ENCODE data around the gene RTEL1.

Gene RTEL1

GRCh38 chr20:63736893-63737694 lies 79.0 kb downstream of the RTEL1 start:
- TF ChIP-seq CTCF (IDR thresholded peaks at IDR 0.05; ENCODE audit: low read depth, low read length, missing control alignments), result no peak
- no peak for DNase-seq (ENCODE audit: extremely low read depth, low read depth)
- H3K4me3 ChIP-seq (replicated peaks; ENCODE audit: low read depth, low read length), result no peak overlapping the region

- H3K4me3 ChIP-seq (replicated peaks; ENCODE audit: low read depth, low read length), result no peak overlapping the region
- TF ChIP-seq CTCF (IDR thresholded peaks at IDR 0.05; ENCODE audit: low read depth, low read length, missing control alignments), result no peak
- no peak for DNase-seq (ENCODE audit: extremely low read depth, low read depth)
These were observed 79.5 kb downstream of the RTEL1 start for GRCh38 chr20:63737695-63737944.

GRCh38 chr20:63737945-63738686 lies 80.0 kb downstream of the RTEL1 start:
- DNase-seq (ENCODE audit: extremely low read depth, low read depth), result no peak
- TF ChIP-seq CTCF (IDR thresholded peaks at IDR 0.05; ENCODE audit: low read depth, low read length, missing control alignments), result no peak
- H3K4me3 ChIP-seq (replicated peaks; ENCODE audit: low read depth, low read length), result no peak overlapping the region

- no peak for DNase-seq (ENCODE audit: extremely low read depth, low read depth)
- no peak for TF ChIP-seq CTCF (IDR thresholded peaks at IDR 0.05; ENCODE audit: low read depth, low read length, missing control alignments)
- H3K4me3 ChIP-seq (replicated peaks; ENCODE audit: low read depth, low read length), result no peak overlapping the region
These were observed 80.6 kb downstream of the RTEL1 start for GRCh38 chr20:63738687-63739129.

- no peak for TF ChIP-seq CTCF (IDR thresholded peaks at IDR 0.05; ENCODE audit: low read depth, low read length, missing control alignments)
- no peak for DNase-seq (ENCODE audit: extremely low read depth, low read depth)
- H3K4me3 ChIP-seq (replicated peaks; ENCODE audit: low read depth, low read length), result peak within 1 kb of the TSS; percentile 63
These were observed 81.3 kb downstream of the RTEL1 start, which contains the start of gene SLC2A4RG for GRCh38 chr20:63739130-63740069. Gene SLC2A4RG (plus strand): TSS chr20:63739776. CDS start chr20:63739913, 137 bp downstream.

- H3K4me3 ChIP-seq (replicated peaks; ENCODE audit: low read depth, low read length), result peak overlapping the region; percentile 63
- DNase-seq (ENCODE audit: extremely low read depth, low read depth), result no peak
- no peak for TF ChIP-seq CTCF (IDR thresholded peaks at IDR 0.05; ENCODE audit: low read depth, low read length, missing control alignments)
These were observed 82.0 kb downstream of the RTEL1 start for GRCh38 chr20:63740070-63740626.

Measured in HFF-Myc (cell line).